Transverse colon (tissue), 4 donors: ENCODE results near the gene KCNQ4. TPM values are rescaled to one million over a fixed set of nuclear protein-coding genes. Genes with fewer than 3 reads are reported as not detected.
A peak's percentile ranks its signal among the peaks of the same experiment; 100 is the strongest.

Experiments
- DNase-seq: peaks from one replicate; pipeline ENCODE4 v3.0.0-alpha.2; 2019
- H3K27ac ChIP-seq, 4 donors: fragments of 200-600 bp; sonication (generic); 2 replicates each; pipeline ENCODE4 v1.5.1; 2016 to 2018; ENCODE audit warnings: inconsistent platforms in 4 of 4
- H3K27me3 ChIP-seq: fragments of 200-600 bp; sonication (generic); 2 replicates; pipeline ENCODE4 v1.5.1; 2017; ENCODE audit warnings: inconsistent platforms
- H3K36me3 ChIP-seq, 4 donors: fragments of 200-600 bp; sonication (generic); 2 replicates each; pipeline ENCODE4 v1.5.1; 2017 to 2019; ENCODE audit warnings: inconsistent platforms in 4 of 4
- H3K4me1 ChIP-seq, 4 donors: fragments of 200-600 bp; sonication (generic); 2 replicates each; pipeline ENCODE4 v1.5.1; 2017 to 2020; ENCODE audit warnings: inconsistent platforms in 4 of 4
- H3K4me3 ChIP-seq, 4 donors: fragments of 200-600 bp; sonication (generic); 1 replicate in 1 of 4; 2 replicates in 3 of 4; pipeline versions ENCODE4 v1.5.1 to v1.6.1; 2017 to 2019; ENCODE audit warnings: inconsistent platforms in 4 of 4
- H3K9me3 ChIP-seq, 2 donors: fragments of 200-600 bp; sonication (generic); 2 replicates each; pipeline ENCODE4 v1.5.1; 2017 to 2019; ENCODE audit warnings: inconsistent platforms in 2 of 2
- CTCF ChIP-seq, 5 experiments: fragments of 200-600 bp in 3 of 5; fragments of 450-650 bp in 2 of 5; sonication (generic) in 3 of 5; IDR thresholded peaks; 1 replicate in 2 of 5; 2 replicates in 3 of 5; pipeline ENCODE4 v1.5.1; 2016 to 2017; ENCODE audit warnings: antibody characterized with exemption in 5 of 5, inconsistent platforms in 3 of 5, mild to moderate bottlenecking in 2 of 5, moderate library complexity in 1 of 5
- EP300 ChIP-seq: sonication (generic); formaldehyde crosslinking; IDR thresholded peaks from one replicate; pipeline ENCODE4 v1.6.1; 2017; ENCODE audit warnings: antibody characterized with exemption, low read depth
- POLR2A ChIP-seq: fragments of 450-650 bp; IDR thresholded peaks from one replicate; pipeline ENCODE4 v1.6.1; 2016; ENCODE audit warnings: antibody characterized with exemption, mild to moderate bottlenecking, moderate library complexity
- POLR2AphosphoS5 ChIP-seq, 3 donors: sonication (generic); formaldehyde crosslinking; IDR thresholded peaks; one replicate each; pipeline ENCODE4 v1.6.1; 2016; ENCODE audit warnings: antibody characterized with exemption in 3 of 3
- WGBS, 2 donors: methylation state at CpG; one replicate each; pipeline ENCODE4 v1.1.5; 2018; ENCODE audit warnings: low coverage in 1 of 2; 5-methylcytosine and 5-hydroxymethylcytosine counted together
- in situ Hi-C, 4 donors: fragments of 200-750 bp; cut with MboI; loops; one replicate each; pipeline versions ENCODE4 v1.15.0 to v1.15.1; 2017; ENCODE audit warnings: low sequenced_read_pairs in 3 of 4, low pct_ligation_motif_present in 1 of 4, low pct_unique_long_range_greater_than_20kb in 1 of 4
- intact Hi-C: fragments of 100-400 bp; cut with DNase I; formaldehyde crosslinking; loops from one replicate; pipeline ENCODE4 v1.15.1; 2023; ENCODE audit warnings: low total_unique reads
- total RNA-seq, 4 donors: library from RNA; depleted of rRNA; stranded (reverse); fragments of >200 nt; gene quantifications; one replicate each; pipeline ENCODE4 v1.1.0, GENCODE V29; 2016

KCNQ4 gene
- total RNA-seq, 4 donors from 2014 or later: 3.1 to 33.7 (median 3.6) TPM

- Histone ChIP-seq H3K9me3 (no peaks in the 10 kb centered on the region), H3K4me3 (no peak overlapping the region), H3K27me3 (no peaks in the 10 kb centered on the region), H3K27ac (no peak overlapping the region), H3K4me1 (peaks cover 0 to 13% (median 7%) of the 10 kb centered on the region in 4 donors), H3K36me3 (no peaks in the 10 kb centered on the region)
- no peak for TF ChIP-seq CTCF (IDR thresholded peaks at IDR 0.05)
- no peak for TF ChIP-seq POLR2A
- no peak for TF ChIP-seq POLR2AphosphoS5 (IDR thresholded peaks at IDR 0.05)
- TF ChIP-seq EP300: no peak
- WGBS, 2 donors: 61 to 78% methylated on average over 4 to 6 of the region's 6 CpGs
- in situ Hi-C loops: no loop called here
- intact Hi-C loops: no loop called here
- DNase-seq: no peak
Measured at GRCh38 chr1:40820911-40821693, 37.5 kb downstream of the KCNQ4 start.

GRCh38 chr1:40822890-40823289 lies 39.3 kb downstream of the KCNQ4 start:
- WGBS, 2 donors: 88% methylated on average over 12 of the region's 12 CpGs; no CpG with 5 or more reads in 1 of the 2 donors
- TF ChIP-seq POLR2AphosphoS5 (IDR thresholded peaks at IDR 0.05) (no peak), POLR2A (no peak), EP300 (no peak), CTCF (IDR thresholded peaks at IDR 0.05) (no peak)
- H3K4me3 ChIP-seq: no peak overlapping the region
- no peaks in the 10 kb centered on the region for H3K36me3 ChIP-seq
- in situ Hi-C loops (no loop called here), intact Hi-C loops (no loop called here)
- no peaks in the 10 kb centered on the region for H3K9me3 ChIP-seq
- H3K27me3 ChIP-seq: no peaks in the 10 kb centered on the region
- DNase-seq: no peak
- no peak overlapping the region for H3K27ac ChIP-seq
- peaks cover 0 to 13% (median 7%) of the 10 kb centered on the region in 4 donors for H3K4me1 ChIP-seq

DNA sequence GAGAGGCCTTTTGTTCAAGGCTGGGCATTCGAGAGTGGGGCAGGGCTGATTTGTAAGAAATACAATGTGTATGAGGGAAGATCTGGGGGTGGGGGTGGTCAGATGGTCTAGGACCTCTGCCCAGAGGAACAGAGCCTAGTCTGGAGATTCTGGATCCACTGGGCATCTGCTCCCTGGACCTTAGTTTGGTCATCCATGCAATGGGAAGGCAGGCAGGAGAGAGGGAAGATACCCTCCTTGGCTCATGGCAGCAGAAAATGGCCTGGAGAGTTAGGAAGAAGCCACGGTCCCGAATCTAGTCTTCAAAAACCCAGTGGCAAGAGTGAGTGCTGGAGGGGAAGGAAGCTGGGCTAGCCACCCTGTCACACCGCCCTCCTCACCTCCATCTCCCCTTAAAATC lies 39.8 kb downstream of the KCNQ4 start:
- TF ChIP-seq EP300: no peak
- no peak for TF ChIP-seq POLR2AphosphoS5 (IDR thresholded peaks at IDR 0.05)
- no peak for TF ChIP-seq POLR2A
- TF ChIP-seq CTCF (IDR thresholded peaks at IDR 0.05): no peak
- Histone ChIP-seq H3K9me3 (no peaks in the 10 kb centered on the region), H3K4me1 (peaks cover 0 to 10% (median 2%) of the 10 kb centered on the region in 4 donors), H3K27ac (no peak overlapping the region), H3K36me3 (no peaks in the 10 kb centered on the region), H3K4me3 (no peak overlapping the region), H3K27me3 (no peaks in the 10 kb centered on the region)
- intact Hi-C loops: no loop called here
- no peak for DNase-seq
- 80 to 90% methylated on average over 1 to 4 of the region's 4 CpGs for WGBS, 2 donors
- in situ Hi-C loops: no loop called here

DNA sequence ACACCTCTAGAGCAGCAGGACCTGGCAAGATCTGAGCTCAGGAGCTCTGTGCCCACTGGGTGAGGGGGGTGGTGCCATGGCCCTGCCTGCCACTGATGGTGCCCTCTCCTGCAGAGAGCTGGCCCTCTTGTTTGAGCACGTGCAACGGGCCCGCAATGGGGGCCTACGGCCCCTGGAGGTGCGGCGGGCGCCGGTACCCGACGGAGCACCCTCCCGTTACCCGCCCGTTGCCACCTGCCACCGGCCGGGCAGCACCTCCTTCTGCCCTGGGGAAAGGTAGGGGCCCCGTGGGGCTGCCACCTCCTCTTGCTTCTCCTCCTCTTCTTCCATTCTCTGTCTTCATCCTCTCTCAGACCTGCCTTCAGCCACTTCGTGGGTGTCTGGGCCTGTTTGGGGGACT lies 40.4 kb downstream of the KCNQ4 start:
- no peaks in the 10 kb centered on the region for H3K27me3 ChIP-seq
- no peaks in the 10 kb centered on the region for H3K9me3 ChIP-seq
- H3K27ac ChIP-seq: peak overlapping the region in 1 of 4 donors; percentile 33
- WGBS, 2 donors: 93% methylated on average over 17 of the region's 17 CpGs; no CpG with 5 or more reads in 1 of the 2 donors
- in situ Hi-C loops (no loop called here), intact Hi-C loops (no loop called here)
- no peaks in the 10 kb centered on the region for H3K36me3 ChIP-seq
- DNase-seq: no peak
- no peak overlapping the region for H3K4me3 ChIP-seq
- H3K4me1 ChIP-seq: peaks cover 0 to 7% (median 0%) of the 10 kb centered on the region in 4 donors
- TF ChIP-seq EP300 (no peak), POLR2AphosphoS5 (IDR thresholded peaks at IDR 0.05) (no peak), POLR2A (no peak)
